SIG-M5 (cell line): ENCODE measurements around the gene EMP1.

Experiments used
- DNase-seq: peaks from one replicate; lab custom pipeline; 2025; lab: John Stamatoyannopoulos, UW

The EMP1 gene, protein sequence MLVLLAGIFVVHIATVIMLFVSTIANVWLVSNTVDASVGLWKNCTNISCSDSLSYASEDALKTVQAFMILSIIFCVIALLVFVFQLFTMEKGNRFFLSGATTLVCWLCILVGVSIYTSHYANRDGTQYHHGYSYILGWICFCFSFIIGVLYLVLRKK

DNA sequence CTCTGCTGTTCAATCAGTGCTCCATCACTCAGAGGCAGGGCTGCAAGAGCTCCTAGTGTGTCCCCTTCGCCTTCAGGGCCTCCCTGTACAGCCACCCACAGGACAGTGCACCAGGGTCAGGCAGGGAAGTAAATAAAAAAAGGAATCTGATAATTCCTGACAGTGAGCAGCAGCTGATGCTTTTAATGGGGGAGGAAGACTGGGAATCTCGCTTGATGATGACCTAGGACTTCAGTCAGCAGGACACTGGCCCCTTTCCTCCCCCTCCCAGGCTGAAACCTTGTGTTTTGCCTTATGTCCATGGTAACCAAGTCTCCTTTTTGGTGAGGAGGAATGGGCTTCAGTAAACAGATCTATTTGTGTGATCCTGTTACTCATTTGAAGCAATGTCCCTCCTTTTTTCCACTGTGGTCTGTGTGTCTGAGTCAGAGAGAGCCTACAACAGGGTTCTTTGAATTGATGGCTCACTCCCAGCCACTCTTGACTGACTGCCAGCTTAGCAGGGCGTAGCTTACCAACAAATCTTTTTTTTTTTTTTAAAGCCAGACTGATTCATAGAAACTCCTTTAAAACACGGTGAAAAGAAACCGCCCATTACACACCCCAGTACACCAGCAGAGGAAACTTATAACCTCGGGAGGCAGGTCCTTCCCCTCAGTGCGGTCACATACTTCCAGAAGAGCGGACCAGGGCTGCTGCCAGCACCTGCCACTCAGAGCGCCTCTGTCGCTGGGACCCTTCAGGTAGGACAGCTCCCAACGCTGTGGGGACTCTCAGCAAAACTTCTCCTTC is at the start of gene EMP1:
Gene EMP1 (plus strand): TSS at position 597 of the 792 bp plus-strand sequence. CDS start 14,785 bp downstream, outside the sequence.
- DNase-seq = peak; percentile 21

DNA sequence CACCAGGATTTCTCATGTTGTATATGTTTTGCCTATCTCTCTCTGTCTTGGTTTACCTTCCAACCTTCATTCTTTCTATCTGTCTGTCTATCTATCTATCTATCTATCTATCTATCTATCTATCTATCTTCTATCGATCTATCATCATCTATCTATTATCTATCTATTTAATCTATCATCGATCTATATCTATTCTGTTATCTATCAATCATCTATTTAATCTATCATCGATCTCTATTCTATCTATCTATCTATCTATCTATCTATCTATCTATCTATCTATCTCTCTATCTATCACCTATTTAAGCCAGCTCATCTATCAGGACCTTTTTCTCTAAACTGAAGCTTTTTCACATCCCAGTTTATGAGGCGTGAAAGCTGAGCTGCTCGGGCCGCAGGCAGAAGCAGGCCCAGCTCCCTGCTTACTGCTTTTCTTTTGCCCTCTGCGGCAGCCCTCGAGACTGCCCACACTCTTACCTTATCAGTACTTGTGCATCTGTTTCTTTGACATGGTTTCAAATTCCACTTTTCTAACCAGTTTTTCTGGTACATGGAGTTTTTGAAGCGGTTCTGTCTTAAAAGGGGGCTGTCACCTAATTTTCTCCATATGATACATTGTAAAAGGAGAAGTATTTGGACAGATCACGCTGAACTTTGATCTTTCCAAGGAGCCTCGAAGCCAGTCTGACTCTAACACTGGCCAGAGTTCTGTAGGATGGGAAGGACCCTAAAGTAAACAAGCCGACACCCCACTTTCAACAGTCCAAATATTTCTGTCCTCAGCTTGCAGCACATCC is 48.6 kb upstream of the EMP1 start:
- DNase-seq = no peak

DNA sequence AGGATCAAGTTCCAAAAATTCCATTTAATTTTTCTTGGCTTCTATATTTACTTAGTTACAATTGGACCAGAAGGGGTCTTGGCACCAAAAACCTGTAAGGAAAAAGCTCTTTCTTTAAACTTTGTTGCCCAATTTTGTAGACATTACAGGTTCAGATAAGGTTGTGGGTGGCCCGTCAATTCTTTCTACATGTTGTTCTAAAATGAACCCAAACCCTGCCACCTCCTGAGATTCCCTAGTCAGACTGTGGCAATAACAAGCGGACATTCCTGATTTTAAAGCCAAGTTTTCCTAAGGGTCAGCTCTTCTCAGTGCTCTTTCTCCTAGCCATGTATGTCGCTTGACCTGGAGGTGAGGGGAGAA is 48.1 kb upstream of the EMP1 start:
- no peak for DNase-seq

DNA sequence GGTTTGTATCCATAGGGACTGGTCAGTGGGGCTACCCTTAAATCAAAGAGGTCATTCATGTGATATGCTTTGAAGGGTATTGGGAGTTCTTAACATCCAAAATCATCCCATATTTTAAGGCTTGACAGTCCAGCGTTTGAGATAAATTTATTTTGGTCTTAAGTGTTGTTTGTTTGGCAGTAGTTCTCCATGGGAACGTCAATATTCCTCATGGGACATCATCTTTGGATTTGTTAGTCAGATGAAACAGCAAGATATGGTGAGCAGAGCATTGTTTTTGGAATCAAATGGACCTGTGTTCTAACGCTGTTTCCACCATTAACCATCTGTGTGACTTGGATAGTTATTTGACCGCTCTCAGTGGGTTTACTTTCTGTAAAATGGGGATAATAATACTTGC is 47.1 kb upstream of the EMP1 start:
- no peak for DNase-seq

DNA sequence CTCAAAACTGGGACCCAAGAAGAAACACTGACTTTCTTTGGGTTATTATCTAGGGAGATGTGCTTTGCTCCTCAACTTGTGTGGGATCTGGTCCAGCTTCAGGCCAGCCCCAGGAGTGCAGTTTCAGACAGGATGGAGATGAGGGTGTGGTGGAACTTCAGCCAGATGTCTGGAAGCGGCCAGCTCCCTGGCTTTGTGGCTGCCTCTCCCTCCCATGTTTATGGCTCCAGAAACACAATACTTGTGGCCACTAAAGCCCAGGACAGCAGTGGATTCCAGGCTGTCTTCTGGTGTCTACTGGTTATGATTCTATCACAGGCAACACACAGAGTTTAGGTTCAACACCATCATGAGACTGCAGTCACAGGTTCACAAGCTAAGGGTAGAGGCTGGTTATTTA is 44.2 kb upstream of the EMP1 start:
- DNase-seq = no peak

DNA sequence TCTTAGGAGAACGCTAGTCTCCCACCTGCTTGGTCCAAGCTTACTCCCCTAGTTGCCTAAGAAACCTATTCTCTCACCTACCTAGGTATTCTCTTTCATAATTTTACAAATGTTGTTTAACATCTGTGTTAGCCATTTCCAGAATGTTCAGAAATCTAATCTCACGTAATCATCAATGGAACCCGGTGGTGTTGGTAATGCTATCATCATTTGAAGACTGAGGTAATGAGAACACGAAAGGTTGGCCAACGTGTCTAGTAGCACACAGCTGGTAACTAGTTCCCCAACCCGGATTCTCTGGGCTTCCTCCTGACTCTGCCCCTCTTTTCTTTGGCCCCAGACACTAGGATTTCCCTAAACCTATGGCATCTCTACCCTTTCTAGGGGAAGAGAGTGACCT is 43.8 kb upstream of the EMP1 start:
- no peak for DNase-seq

DNA sequence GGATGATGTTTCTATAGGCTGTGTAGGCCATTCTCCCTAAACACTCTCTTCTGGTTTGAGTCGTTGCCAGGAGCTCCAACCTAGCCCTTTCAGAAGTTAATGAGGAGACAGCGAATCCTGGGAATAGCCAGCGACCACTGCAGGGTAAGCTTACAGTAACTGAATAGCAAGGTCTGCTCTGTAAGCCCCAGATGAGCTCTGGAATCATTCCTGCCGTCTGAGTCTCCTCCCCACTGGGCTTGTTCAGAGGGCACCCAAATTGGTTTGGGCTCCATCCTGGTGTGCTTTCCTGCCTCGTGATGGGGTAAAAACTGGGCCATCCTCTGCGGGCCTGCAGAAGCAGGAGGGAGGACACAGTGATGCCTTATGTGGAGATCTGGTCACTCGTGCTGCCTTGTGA is 43.3 kb upstream of the EMP1 start:
- no peak for DNase-seq

DNA sequence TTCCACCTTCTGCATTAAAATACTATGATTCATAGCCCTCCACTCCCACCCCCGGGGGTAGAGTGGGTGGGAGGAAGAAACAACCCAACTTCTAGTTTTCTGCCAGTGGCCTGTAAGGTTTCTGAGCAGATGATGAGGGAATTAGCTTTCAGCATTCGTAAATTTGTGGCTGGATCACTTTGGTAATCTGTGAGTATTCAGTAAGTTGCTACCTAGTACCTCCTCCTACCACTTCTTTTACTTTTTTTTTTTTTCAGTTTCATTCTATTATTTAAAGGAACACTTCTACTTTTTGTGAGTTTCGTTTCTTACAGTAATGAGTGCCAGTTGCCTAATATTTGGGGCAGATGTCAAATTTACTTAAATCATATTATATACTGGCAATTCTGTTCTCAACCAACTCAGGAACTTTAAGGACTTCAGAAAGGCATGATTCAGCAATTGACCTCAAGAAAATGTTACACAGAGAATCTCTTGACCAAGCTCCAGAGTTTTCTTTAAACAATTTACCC is 42.4 kb upstream of the EMP1 start:
- DNase-seq = no peak

DNA sequence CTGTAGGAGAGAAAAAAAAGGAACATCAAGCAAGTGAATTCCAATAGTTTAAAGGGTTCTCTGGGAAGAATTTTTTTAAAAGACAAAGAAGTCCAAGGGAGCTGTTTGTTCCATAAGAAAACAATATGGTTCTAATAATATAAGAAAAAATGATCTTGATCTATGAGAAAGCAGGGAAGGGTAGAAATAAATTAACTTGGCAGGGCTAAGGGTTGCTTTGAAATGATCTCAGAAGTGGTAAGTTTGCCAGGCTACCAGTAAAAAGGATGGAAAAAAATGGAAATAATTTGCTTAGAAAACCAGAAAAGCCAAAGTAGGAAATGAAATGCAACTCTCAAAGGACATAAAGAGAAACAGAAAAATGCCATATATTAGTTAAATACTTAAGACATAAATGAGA is 41.7 kb upstream of the EMP1 start:
- DNase-seq = no peak

DNA sequence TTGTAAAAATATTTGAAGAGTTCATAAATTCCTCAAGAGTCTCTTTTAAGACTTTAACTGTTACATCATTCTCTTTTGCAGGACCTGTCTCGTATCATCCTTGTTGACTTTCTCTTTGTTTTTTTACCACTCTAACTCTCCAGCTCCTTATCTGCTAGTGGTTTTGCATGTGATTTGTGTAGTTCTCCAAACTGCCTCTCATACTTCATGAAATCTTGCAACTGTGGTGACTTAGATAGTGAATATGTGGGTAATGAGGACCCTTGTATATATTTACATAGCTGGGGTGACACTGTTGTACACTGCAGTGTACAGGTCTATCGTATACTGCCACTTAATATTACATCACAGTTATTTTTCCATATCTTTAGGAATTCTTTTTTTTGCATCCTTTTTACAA is 40.2 kb upstream of the EMP1 start:
- DNase-seq = no peak

DNA sequence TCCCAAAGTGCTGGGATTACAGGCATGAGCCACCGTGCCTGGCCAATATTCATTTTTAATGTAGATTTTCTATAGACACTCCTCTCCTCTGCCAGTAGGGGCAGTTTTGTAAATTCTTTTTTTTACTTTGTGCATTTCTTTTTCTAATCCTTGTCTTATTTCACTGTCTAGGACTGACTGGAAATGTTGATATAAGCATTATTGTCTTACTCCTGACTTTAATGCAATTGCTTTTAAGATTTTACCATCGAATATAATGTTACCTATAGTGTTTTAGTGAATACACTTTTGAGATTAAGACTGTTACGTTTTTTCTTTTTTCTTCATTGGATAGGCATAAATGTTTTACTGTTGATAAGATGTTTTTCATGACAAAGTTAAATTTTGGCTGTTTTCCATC is 35.4 kb upstream of the EMP1 start:
- no peak for DNase-seq

DNA sequence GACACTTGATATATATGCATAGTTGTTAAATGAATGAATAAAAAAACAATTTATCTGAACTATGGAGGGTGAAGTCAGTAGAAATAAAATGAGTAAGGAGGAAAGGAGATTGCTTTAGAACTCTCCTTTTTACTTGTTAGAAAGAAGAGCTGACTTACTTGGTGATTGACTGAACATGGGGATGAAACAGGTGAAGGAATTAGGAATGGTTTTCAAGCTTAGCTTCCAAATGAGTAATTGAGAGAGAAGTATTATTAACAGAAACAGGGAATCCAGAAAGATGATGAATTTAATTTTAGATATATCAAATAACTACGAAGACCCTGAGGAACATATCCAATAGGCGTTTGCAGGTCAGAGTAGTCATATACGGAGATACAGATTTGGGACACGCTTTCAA is 33.6 kb upstream of the EMP1 start:
- DNase-seq = no peak

DNA sequence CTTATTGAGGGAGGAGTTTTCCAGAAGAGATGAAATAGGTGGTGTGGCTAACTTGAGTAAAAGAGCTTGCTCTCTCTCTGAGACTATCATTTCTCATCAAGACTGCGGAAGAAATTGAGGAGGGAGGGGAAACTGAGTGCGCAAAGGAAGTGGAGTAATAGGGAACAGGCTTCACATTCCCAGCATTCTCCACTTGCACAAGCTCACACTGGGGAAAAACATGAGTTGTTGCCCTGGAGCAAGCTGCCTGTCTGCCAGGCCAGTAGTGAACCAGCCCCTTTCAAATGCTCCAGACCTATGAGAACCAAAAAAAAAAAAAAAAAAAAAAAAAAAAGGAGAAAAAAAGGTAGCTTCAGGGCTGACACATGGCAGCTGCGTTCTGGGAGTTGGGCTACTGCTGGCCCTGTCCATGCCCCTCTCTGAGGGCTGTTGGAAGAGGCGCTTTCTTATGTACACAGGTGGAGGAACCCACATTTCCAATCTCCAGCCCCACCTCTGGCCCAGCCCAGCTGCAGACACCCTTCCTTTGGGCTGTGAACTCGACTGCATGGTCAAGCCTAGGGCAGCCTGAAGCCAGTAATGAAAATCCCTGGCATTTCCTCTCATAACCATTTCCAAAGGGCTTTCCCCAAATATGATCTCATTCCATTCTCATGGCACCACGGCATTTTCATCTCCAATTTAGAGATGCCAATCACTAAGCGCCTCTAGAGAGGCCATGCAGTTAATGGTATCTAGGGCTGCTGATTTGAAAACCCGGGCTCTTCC is 32.5 kb upstream of the EMP1 start:
- DNase-seq = no peak

DNA sequence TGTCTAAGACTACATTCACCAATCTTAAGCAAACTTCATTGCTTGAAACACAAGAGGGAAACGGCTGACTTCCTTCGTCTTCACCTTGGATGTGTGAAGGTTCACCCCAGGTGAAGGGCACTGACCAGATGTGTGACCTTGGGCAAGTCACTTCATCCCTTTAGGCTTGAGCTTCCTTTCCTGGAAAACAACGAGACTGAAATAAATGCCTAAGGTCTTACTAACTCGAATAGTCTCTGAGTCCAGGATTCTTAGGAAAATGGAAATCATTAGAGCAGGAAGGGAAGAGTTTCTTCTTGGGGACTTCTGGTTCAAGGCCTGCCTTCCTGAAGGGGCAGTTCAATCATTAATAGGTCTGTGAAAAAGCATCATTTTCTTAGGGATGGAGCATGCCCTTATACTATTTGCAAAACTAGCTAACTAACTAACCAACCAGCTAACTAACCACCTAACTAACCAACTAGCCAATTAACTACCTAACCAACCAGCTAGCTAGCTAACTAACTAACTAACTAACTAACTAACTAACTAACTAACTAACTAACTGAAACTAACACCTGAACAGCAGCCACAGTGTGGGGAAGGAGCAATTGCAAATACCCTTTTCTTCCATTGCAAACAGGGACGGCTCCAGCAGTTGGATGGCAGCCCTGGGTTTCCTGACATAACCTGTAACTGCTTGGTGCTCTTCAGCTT is 31.5 kb upstream of the EMP1 start:
- no peak for DNase-seq

DNA sequence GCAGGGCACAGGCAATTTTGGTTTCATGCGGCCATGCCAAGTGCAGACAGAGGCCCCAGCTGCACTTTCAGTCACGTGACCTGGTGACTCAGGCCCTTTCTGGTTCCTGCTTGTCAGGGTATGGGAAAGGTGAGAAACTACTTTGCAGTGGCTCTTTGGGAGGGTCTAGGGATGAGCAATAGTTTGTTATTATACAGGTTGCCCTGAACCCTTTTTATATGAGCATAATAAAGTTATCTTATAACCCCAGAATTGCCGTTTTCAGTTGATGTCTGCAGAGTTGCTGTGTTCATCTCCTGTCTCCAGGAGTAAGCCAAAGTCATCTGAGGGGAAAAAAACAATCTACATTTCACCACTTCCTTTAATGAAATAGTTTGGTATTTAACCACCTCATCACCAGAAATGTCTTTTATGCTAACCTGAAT is 30.9 kb upstream of the EMP1 start:
- no peak for DNase-seq

DNA sequence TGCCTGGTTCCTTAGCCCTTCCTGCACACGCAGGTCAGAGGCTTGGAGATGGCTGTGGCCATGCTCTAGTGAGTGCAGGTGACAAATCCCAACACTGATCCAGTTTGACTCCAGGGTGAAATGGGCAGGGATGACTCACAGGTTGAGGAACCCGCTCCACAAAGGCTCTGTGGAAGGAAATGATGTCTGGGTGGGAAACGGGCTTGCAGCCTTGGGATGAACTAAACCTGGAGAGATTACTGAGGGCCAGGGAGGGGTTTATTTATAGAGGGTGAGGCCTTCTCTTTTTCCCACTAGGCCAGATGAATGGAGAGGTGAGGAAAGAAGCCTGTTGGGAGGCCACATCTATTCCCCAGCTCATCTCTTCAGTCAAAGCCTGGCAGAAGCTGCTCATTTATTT is 29.3 kb upstream of the EMP1 start:
- no peak for DNase-seq

DNA sequence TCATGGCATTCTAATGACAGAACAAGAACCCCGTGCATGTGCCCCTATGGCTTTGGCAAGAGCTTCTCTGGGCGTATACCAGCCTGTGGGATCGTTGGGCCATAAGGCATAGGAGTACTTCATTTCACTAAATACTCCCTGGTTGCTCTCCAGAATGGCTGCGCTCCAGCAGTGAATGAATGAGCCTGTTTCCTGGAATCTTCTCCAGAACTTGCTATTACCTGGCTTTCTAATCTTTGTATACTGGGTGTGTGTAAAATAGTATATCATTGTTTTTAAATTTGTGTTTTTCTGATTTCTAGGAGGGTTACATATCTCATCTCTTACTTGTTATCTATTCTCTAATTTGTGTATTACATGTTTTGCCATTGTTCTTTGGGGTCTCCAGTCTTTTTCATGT is 28.6 kb upstream of the EMP1 start:
- DNase-seq = no peak

DNA sequence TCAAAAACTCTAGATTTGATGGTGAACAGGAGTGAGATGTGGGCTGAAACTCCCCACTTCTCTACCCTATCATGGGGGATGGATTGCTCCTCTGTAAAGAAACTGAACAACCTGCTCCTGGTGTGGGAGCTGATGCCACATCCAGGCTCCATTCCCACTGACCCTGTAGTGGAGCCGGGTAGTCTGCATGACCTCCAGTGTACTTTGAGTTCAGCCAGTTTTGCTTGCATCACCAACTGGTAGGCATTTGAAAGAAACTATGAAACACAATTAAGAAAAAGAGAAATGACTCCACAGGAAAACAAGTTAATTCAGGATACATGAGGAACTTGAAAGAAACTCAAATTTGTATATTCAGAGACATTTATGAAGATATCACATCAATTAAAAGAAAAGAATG is 27.3 kb upstream of the EMP1 start:
- no peak for DNase-seq

DNA sequence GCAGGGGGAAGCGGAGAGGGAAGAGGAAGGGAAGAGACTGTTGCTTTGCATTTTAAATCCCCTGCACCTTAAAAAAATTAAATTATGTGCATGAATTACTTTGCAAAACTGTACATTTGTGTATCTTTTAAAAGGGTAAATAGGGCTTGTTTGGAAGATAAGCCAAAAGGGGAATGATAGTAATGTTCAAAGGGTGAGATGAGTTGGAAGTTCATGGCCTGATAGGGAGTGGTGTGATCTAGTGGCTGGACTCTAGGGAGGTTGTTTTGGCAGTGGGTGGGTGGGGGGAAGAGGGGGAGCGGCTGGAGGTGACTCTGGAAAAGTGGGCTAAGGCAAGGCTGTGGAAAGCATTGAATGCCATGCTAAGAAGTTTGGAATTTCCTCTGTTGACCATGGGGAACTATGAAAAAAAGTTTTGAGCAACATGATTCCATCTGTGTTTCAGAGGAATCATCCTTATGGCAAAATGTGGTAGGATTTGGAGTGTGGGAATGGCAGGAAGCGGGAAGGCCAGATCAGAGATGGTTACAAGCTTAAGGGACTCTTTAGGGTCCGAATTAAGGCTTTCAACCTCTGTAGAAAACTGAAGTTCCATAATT is 25.5 kb upstream of the EMP1 start:
- DNase-seq = no peak

DNA sequence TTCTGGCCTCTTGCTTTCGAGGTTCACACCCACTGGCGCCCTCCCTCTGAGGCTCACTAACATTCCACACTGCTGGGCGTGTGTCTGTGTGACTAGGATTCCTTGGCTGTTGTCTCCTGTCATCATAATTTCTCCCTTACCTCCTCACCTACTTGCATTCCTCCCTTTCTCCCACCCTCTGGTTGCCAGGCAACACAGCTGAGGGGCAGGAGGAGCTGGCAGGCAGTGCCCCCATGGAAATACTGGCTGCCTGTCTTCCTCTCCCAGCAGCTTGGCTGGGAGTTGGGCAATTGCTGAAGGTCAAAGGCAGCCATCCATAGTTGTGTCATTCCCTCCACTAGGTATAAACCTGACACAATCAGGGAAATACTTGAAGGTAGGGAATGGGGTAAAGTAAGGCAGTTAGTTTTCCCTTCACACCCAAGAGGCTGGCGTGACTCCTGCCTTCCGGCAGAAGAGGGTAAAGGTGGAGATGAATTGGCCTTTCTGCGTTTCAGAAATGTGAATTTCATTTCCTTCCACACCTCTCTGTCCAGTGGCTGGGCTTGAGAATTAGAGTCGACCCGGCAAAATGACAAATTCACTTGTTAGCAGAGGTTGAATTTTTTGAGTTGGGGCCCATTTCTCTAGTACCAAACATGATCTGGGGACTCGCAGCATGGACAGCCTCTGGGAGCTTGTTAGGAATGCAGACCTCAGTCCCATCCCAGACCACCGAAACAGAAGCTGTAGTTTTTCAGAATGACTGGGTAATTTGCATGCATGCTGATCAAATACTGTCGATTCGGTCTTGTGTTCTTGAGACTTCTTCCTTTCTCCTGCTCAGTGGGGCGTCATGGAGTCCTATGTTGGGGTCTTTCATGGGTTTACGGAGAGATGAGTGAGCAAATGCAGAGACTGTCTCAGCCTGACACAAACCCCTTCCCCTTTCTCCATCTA is 24.3 kb upstream of the EMP1 start:
- DNase-seq = no peak
